Measurements from ENCODE around the gene ANKRD24.
"Not testable (repeated sequence)": the region's sequence is repeated elsewhere in the genome, so short reads cannot be mapped to it uniquely, and the experiment has no call there.

Gene ANKRD24

GRCh38 chr19:4232139-4232538 lies 49.6 kb downstream of the ANKRD24 start:
- not testable (repeated sequence) for H3K9me3 ChIP-seq (ENCODE audit: insufficient read depth, low read depth, low read length); H4K20me1 ChIP-seq (ENCODE audit: insufficient read depth, low read length, poor library complexity, severe bottlenecking); H3K36me3 ChIP-seq (ENCODE audit: insufficient read depth, low read length); H3K4me1 ChIP-seq (ENCODE audit: insufficient read depth, low read length, poor library complexity, severe bottlenecking); H3K4me2 ChIP-seq (ENCODE audit: low read depth, low read length, poor library complexity, severe bottlenecking); H3K79me2 ChIP-seq (ENCODE audit: insufficient read depth, low read length); H2AFZ ChIP-seq (ENCODE audit: low read length); H3K9ac ChIP-seq (ENCODE audit: low read depth, low read length, poor library complexity, severe bottlenecking); H3K9me2 ChIP-seq (replicated peaks; ENCODE audit: low read depth, low read length); H3K4me3 ChIP-seq (ENCODE audit: low read length, poor library complexity, severe bottlenecking); H3F3A ChIP-seq (ENCODE audit: low read depth)
- H3K27me3 ChIP-seq (ENCODE audit: insufficient read depth, low read length, poor library complexity, severe bottlenecking): peaks cover 11% of the 10 kb centered on the region

GRCh38 chr19:4232614-4233281 lies 50.3 kb downstream of the ANKRD24 start:
- H2AFZ ChIP-seq (ENCODE audit: low read length): no peak overlapping the region
- H3F3A ChIP-seq (ENCODE audit: low read depth): no peaks in the 10 kb centered on the region
- H4K20me1 ChIP-seq (ENCODE audit: insufficient read depth, low read length, poor library complexity, severe bottlenecking): no peaks in the 10 kb centered on the region
- H3K79me2 ChIP-seq (ENCODE audit: insufficient read depth, low read length): no peaks in the 10 kb centered on the region
- H3K9me3 ChIP-seq (ENCODE audit: insufficient read depth, low read depth, low read length): no peaks in the 10 kb centered on the region
- no peak for TF ChIP-seq EZH2phosphoT487 (IDR thresholded peaks at IDR 0.05; ENCODE audit: borderline replicate concordance)
- H3K9ac ChIP-seq (ENCODE audit: low read depth, low read length, poor library complexity, severe bottlenecking): no peak overlapping the region
- H3K4me2 ChIP-seq (ENCODE audit: low read depth, low read length, poor library complexity, severe bottlenecking): no peak overlapping the region
- no peaks in the 10 kb centered on the region for H3K36me3 ChIP-seq (ENCODE audit: insufficient read depth, low read length)
- H3K4me1 ChIP-seq (ENCODE audit: insufficient read depth, low read length, poor library complexity, severe bottlenecking): no peaks in the 10 kb centered on the region
- no peak overlapping the region for H3K4me3 ChIP-seq (ENCODE audit: low read length, poor library complexity, severe bottlenecking)
- peaks cover 11% of the 10 kb centered on the region for H3K27me3 ChIP-seq (ENCODE audit: insufficient read depth, low read length, poor library complexity, severe bottlenecking)
- H3K9me2 ChIP-seq (replicated peaks; ENCODE audit: low read depth, low read length): no peaks in the 10 kb centered on the region

DNA sequence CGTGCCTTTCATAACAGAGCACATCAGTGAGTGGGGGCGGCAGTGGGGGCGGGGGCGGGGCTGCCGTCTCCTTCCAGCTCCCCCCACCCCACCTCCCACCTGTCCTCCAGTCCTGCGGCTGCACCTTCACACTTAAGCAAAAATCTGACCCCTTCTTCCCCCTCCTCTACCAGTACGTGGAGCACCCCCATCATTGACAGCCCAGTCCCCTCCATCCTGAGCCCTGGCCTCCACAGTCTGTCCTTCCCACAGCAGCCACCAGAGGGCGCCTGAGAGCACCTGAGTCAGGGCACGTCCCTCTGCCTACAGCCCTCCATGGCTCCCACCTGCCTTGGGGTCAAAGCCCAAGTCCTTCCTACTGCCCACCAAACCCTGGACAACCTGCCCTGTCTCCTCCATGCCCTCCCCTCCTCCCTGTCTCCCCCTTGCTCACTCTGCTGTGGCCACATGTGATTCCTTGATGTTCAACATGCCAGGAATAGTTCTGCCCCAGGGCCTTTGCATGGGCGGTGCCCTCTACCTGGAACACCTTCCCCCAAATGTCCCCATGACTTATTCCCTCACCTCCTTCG lies 50.9 kb downstream of the ANKRD24 start:
- H3K4me1 ChIP-seq (ENCODE audit: insufficient read depth, low read length, poor library complexity, severe bottlenecking): no peaks in the 10 kb centered on the region
- TF ChIP-seq, protein P1, sequence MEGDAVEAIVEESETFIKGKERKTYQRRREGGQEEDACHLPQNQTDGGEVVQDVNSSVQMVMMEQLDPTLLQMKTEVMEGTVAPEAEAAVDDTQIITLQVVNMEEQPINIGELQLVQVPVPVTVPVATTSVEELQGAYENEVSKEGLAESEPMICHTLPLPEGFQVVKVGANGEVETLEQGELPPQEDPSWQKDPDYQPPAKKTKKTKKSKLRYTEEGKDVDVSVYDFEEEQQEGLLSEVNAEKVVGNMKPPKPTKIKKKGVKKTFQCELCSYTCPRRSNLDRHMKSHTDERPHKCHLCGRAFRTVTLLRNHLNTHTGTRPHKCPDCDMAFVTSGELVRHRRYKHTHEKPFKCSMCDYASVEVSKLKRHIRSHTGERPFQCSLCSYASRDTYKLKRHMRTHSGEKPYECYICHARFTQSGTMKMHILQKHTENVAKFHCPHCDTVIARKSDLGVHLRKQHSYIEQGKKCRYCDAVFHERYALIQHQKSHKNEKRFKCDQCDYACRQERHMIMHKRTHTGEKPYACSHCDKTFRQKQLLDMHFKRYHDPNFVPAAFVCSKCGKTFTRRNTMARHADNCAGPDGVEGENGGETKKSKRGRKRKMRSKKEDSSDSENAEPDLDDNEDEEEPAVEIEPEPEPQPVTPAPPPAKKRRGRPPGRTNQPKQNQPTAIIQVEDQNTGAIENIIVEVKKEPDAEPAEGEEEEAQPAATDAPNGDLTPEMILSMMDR (conservative IDR thresholded peaks at IDR 0.05; ENCODE audit: low read length): peak; percentile 80
- TF ChIP-seq EZH2phosphoT487 (IDR thresholded peaks at IDR 0.05; ENCODE audit: borderline replicate concordance): no peak
- H3K4me3 ChIP-seq (ENCODE audit: low read length, poor library complexity, severe bottlenecking): no peak overlapping the region
- H2AFZ ChIP-seq (ENCODE audit: low read length): no peak overlapping the region
- H4K20me1 ChIP-seq (ENCODE audit: insufficient read depth, low read length, poor library complexity, severe bottlenecking): no peaks in the 10 kb centered on the region
- H3K36me3 ChIP-seq (ENCODE audit: insufficient read depth, low read length): no peaks in the 10 kb centered on the region
- H3K9ac ChIP-seq (ENCODE audit: low read depth, low read length, poor library complexity, severe bottlenecking): no peak overlapping the region
- no peaks in the 10 kb centered on the region for H3K9me2 ChIP-seq (replicated peaks; ENCODE audit: low read depth, low read length)
- peaks cover 7% of the 10 kb centered on the region for H3K27me3 ChIP-seq (ENCODE audit: insufficient read depth, low read length, poor library complexity, severe bottlenecking)
- H3K4me2 ChIP-seq (ENCODE audit: low read depth, low read length, poor library complexity, severe bottlenecking): no peak overlapping the region
- no peaks in the 10 kb centered on the region for H3K9me3 ChIP-seq (ENCODE audit: insufficient read depth, low read depth, low read length)
- no peaks in the 10 kb centered on the region for H3F3A ChIP-seq (ENCODE audit: low read depth)
- H3K79me2 ChIP-seq (ENCODE audit: insufficient read depth, low read length): no peaks in the 10 kb centered on the region

DNA sequence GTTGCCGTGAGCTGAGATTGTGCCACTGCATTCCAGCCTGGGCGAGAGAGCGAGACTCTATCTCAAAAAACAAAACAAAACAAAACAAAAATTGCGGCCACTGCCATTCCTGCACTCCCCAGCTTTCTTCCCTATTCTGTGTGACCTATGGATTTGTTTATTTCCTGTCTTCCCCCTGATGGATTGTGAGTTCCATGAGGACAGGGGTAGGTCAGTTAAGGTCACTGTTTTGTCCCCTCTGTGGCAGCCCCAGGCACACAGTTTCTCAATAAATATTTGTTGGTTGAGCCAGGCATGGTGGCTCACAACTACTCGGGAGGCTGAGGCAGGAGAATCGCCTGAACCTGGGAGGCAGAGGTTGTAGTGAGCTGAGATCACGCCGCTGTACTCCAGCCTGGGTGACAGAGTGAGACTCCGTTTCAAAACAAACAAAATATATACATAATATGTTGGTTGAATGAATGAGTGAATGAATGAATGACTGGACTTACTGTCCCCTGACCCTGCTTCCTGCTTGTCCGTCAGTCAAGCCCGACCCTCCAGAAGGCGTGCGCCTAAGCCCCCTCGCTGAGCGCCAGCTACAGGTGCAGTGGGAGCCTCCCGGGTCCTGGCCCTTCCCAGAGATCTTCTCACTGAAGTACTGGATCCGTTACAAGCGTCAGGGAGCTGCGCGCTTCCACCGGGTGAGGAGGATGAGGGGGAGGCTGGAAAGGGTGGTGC lies 51.8 kb downstream of the ANKRD24 start:
- Histone ChIP-seq H3K27me3 (ENCODE audit: insufficient read depth, low read length, poor library complexity, severe bottlenecking) (no peaks in the 10 kb centered on the region), H3K4me1 (ENCODE audit: insufficient read depth, low read length, poor library complexity, severe bottlenecking) (no peaks in the 10 kb centered on the region), H3K4me3 (ENCODE audit: low read length, poor library complexity, severe bottlenecking) (no peak overlapping the region), H3F3A (ENCODE audit: low read depth) (no peaks in the 10 kb centered on the region), H4K20me1 (ENCODE audit: insufficient read depth, low read length, poor library complexity, severe bottlenecking) (no peaks in the 10 kb centered on the region), H2AFZ (ENCODE audit: low read length) (no peak overlapping the region), H3K79me2 (ENCODE audit: insufficient read depth, low read length) (no peaks in the 10 kb centered on the region), H3K36me3 (ENCODE audit: insufficient read depth, low read length) (no peaks in the 10 kb centered on the region), H3K9me3 (ENCODE audit: insufficient read depth, low read depth, low read length) (no peaks in the 10 kb centered on the region), H3K9me2 (replicated peaks; ENCODE audit: low read depth, low read length) (no peaks in the 10 kb centered on the region), H3K9ac (ENCODE audit: low read depth, low read length, poor library complexity, severe bottlenecking) (no peak overlapping the region), H3K4me2 (ENCODE audit: low read depth, low read length, poor library complexity, severe bottlenecking) (no peak overlapping the region)
- TF ChIP-seq EZH2phosphoT487 (IDR thresholded peaks at IDR 0.05; ENCODE audit: borderline replicate concordance): no peak
- TF ChIP-seq, protein P1 (conservative IDR thresholded peaks at IDR 0.05; ENCODE audit: low read length): no peak
